GM20431 (cell line): Measurements from ENCODE around the gene OSBPL7.

ENCODE experiments used
- in situ Hi-C: fragments of 300-500 bp; cut with MseI, MboI; formaldehyde crosslinking; loops from one replicate; pipeline ENCODE4 v1.15.0; 2020; ENCODE audit warnings: low sequenced_read_pairs; ENCODE audit not compliant: unreplicated experiment

The OSBPL7 gene

DNA sequence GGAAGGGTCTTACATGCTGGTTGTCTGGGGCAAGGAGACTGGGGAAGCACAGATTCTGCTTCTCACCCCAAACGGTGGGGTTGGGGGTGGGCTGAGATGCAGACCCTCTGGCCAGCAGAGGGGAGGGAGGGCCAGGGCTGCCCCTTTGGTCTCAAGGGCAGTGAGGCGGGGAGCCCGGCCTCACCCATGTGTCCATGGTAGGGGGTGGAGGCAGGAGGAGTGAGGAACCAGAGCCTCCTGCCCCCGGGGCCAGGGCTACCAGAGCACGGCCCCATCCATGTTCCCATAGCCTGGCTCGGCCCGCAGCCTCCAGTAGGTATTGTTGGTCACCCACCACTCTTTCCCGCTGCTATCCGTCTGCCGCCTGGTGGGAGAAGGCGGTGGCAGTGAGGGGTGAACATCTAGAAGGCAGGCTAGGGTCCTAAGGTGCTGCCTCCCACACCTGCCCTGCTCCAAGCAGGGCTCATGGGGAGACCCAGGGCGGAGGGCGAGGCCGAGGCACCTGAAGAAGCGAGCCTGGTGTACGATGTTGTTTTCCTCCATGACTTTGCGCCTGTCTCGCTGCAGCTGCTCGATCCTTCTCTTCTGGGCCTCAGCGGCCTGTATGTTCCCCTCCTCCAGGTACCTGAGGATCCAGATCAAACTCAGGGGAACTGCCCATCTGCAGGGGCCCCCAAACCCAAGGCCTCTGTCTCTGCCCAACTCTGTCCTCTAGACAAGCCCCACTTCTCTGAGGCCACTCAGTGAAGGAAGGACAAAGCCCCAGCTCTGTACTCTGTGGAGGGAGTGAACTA lies 13.4 kb downstream of the OSBPL7 start:
- in situ Hi-C loops, result no loop called here

DNA sequence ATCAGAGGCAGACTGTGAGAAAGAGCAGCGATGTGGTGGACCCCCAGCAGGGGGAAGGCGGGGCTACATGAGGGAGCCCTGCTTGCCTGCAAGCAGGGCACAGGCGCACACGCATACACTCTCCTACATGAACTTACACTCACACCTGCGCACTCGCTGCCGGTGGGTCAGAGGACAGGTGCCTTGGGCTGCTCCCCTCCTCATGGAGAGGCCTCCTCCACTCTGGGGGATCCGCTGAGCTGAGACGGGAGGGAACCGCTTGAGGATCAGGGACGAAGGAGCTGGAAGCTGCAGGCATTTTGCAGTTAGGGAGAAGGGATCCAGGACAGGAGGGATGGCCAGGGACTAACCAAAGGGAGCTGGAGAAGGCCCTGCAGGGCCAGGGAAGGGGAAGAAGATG lies 14.2 kb downstream of the OSBPL7 start:
- in situ Hi-C loops, result no loop called here

DNA sequence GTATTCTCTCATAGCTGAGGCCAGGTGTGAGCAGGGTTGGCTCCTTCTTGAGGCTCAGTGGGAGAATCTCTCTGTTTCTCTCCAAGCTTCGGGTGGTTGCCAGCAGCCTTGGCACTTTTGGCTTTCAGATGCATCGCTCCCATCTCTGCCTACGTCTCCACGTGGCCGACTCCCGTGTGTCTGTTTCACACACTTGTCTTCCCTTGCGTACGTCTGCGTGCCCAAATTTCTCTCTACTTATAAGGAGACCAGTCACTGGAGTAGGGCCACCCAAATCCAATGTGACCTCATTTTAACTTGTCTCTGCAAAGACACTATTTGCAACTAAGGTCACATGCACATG lies 14.7 kb downstream of the OSBPL7 start:
- in situ Hi-C loops, result no loop called here

- in situ Hi-C loops, result no loop called here
Observed at GRCh38 chr17:47806026-47806912, 15.3 kb downstream of the OSBPL7 start.

GRCh38 chr17:47804461-47804860 lies 17.1 kb downstream of the OSBPL7 start:
- in situ Hi-C loops, result no loop called here

GRCh38 chr17:47803751-47804150 lies 17.8 kb downstream of the OSBPL7 start:
- in situ Hi-C loops, result no loop called here

DNA sequence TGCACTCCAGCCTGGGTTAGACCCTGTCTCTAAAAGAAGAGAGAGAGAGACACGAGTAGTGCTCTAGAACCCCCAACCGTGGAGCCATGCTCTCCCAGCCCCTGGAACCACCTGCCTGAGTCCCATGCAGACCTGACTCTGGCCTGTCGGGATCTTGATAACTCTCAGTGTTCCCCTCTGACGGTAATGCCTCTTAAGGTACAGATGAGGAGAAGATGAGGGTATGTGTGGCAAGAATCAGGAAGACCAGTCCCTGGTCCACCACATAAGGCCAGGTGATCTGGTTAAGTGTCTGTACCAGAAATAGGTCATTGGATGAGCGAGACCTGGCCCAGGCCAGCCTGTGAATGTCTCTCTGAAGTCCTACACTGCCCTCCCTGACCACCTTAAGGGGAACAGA lies 18.4 kb downstream of the OSBPL7 start:
- in situ Hi-C loops, result no loop called here

GRCh38 chr17:47802341-47803022 lies 19.1 kb downstream of the OSBPL7 start:
- in situ Hi-C loops, result no loop called here

- in situ Hi-C loops, result no loop called here
Observed at GRCh38 chr17:47801906-47802305, 19.7 kb downstream of the OSBPL7 start.

- in situ Hi-C loops, result no loop called here
Observed at GRCh38 chr17:47801176-47801765, 20.3 kb downstream of the OSBPL7 start.

DNA sequence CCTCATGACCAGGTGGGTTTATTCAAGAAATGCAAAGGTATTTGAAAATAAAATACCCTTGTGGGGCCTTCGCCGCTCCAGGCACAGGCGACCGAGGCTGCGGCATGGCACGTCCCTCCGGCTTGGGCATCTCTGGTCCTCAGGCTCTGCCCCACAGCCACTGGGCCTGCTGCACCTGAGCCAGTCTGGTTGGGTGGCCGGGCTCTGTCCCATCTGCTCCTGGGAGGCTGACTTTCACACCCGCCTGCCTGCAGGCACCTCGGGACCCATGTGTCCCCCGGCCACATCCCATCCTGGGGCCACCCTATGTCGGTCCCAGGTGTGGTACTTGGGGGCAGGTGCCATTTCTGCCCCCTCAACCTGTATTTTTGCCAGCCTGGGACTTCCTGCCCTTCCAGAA lies 20.9 kb downstream of the OSBPL7 start:
- in situ Hi-C loops, result no loop called here

DNA sequence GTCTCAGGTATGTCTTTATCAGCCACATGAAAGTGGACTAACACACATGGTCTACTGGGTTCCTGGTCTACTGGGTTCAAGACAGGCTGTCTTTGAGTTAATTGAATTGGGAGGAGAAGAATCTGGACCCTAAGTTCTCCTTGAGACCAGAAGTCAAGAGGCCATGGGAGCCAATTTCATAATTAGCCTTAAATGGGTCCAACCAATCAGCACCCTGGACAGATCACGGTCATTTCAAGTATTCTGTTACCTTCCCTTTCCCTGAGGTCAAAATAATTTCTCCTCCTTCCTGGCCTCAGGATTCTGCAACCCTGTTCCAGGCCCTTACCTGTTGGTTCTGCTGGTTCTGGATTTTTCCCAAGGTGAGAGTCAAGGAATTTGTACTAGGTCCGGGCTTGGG lies 23.8 kb downstream of the OSBPL7 start:
- in situ Hi-C loops, result no loop called here

DNA sequence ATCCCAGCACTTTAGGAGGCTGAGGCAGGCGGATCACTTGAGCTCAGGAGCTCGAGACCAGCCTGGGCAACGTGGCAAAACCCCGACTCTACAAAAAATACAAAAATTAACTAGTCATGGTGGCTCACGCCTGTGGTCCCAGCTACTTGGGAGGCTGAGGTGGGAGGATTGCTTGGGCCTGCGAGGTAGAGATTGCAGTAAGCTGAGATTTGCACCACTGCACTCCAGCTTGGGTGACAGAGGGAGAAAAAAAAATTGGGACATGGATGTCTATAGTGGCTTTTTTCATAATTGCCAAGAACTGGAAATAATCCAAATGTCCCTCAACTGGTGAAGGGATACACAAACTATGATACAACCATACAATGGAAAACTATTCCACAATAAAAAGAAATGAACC lies 28.6 kb downstream of the OSBPL7 start:
- in situ Hi-C loops, result no loop called here

- in situ Hi-C loops, result no loop called here
Observed at GRCh38 chr17:47792457-47792856, 29.1 kb downstream of the OSBPL7 start.

DNA sequence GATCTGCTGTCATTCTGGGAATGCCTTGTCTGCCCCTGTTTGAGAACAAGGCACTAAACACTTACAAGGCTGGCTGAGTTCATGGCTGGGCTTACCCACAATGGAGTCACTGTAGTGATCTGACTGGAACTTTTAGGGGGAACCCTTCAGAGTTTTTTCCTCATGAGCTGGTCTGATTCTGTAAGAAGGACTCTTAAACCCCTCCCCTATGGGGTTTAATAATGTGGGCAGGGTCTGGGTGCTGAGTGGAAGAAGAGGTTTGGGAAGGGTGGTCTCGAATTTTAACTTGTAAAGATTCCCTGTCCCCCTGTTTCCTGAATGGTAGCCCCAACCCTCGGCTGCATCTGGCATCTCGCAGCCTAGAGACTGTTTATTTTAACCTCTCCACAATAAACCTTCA lies 30.6 kb downstream of the OSBPL7 start:
- in situ Hi-C loops, result no loop called here

DNA sequence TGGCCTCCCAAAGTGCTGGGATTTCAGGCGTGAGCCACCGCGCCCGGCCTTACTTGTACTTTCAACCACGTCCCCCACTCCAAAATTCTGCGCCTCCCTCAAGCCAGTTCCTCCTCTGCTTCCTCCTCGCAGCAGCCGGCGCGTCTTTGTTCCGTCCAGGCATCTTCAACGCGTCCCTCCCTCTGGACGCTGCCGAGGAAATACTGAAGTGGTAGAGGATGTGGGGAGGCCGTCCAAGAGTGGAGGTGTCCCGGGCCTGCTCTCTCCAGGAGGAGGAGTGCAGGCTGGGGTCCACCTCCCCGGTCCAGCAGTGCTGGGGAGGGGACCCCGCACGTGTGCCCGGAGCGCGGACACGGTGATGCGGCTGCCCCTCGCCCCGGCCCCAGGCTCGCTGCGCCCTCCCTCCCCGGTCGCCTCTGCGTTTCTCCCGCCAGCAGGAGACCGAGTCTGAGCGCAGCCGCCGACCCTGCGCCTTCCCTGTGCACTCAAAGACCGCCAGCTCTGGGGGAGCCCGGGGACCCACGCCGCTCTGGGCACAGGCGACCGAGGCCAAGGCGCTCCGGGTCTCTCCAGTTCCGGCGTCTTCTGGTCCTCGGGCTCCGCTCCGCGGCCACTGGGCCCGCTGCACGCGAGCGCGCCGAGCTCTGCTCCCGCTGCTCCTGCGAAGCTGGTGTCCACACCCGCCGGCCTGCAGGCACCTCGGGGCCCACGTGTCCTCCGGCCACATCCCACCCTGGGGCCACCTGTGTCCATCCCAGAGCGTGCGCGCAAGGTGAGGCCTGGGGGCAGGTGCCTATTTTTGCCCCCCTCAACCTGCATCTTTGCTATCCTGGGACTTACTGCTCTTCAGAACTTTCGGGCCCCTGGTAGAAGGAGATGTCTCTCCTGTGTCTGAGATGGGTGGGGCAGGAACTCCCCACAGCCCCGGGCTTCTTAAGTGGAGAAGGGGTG lies 31.7 kb downstream of the OSBPL7 start:
- in situ Hi-C loops, result no loop called here

GRCh38 chr17:47785538-47786123 lies 36.0 kb downstream of the OSBPL7 start:
- in situ Hi-C loops, result no loop called here

- in situ Hi-C loops, result no loop called here
Observed at GRCh38 chr17:47781397-47781796, 40.2 kb downstream of the OSBPL7 start.

- in situ Hi-C loops, result no loop called here
Observed at GRCh38 chr17:47778184-47778635, 43.4 kb downstream of the OSBPL7 start.
